Activated naive CD4-positive, alpha-beta T cell treated with Interleukin-2 at 50 U/mL for 16 hours (primary cell): ENCODE results near the gene PRR15.
"Not testable (repeated sequence)": the region's sequence is repeated elsewhere in the genome, so short reads cannot be mapped to it uniquely, and the experiment has no call there.

Experiments
- DNase-seq: peaks from one replicate; pipeline ENCODE4 v3.0.0-alpha.2; 2020

PRR15 gene, protein sequence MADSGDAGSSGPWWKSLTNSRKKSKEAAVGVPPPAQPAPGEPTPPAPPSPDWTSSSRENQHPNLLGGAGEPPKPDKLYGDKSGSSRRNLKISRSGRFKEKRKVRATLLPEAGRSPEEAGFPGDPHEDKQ

GRCh38 chr7:29563590-29564495 lies at the start of gene PRR15:
TSS of gene PRR15 (plus strand) at chr7:29563835. CDS start at chr7:29566330, 2,495 bp downstream.
- DNase-seq, result no peak

GRCh38 chr7:29516491-29516890 lies 47.1 kb upstream of the PRR15 start:
- DNase-seq, result no peak

DNA sequence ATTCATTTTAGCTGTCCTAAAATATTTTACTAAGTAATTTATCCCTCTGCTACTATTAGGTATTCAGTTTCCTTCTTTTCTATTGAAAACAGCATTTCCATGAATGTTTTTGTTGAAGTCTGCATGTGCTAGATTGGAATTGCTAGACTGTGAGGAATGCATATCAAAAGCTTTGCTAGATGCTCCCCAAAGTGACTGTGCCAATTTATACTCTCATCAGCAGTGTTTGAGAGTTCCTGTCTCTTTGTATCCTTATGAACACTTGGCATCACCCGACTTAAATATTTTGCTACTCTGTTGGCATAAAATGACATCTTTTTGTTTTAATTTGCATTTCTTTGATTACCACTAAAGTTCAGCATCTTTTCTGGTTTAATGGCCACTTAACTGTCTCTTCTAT lies 45.0 kb upstream of the PRR15 start:
- no peak for DNase-seq

DNA sequence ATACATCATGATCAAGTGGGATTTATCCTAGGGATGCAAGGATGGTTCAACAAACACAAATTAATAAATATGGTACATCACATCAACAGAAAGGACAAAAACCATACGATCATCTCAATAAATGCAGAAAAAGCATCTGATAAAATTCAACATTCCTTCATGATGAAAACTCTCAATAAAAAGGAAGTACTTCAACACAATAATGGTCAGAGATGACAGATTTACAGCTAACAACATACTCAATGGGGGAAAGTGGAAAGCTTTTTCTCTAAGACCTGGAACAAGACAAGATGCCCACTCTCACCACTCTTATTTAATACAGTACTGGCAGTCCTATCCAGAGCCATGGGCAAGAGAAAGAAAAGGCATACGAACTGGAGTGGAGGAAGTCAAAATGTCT lies 39.9 kb upstream of the PRR15 start:
- no peak for DNase-seq

- no peak for DNase-seq
Observed at GRCh38 chr7:29527505-29528108, 36.0 kb upstream of the PRR15 start.

DNA sequence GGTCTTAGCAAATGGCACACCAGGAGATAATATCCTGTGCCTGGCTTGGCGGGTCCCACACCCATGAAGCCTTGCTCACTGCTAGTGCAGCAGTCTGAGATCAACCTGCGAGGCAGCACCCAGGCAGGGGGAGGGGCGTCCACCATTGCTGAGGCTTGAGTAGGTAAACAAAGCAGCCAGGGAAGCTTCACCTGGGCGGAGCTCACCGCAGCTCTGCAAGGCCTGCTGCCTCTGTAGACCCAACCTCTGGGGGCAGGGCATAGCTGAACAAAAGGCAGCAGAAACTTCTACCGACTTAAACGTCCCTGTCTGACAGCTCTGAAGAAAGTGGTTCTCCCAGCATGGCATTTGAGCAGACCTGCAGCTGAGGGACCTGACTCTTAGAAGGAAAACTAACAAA lies 35.1 kb upstream of the PRR15 start:
- DNase-seq, result not testable (repeated sequence)

DNA sequence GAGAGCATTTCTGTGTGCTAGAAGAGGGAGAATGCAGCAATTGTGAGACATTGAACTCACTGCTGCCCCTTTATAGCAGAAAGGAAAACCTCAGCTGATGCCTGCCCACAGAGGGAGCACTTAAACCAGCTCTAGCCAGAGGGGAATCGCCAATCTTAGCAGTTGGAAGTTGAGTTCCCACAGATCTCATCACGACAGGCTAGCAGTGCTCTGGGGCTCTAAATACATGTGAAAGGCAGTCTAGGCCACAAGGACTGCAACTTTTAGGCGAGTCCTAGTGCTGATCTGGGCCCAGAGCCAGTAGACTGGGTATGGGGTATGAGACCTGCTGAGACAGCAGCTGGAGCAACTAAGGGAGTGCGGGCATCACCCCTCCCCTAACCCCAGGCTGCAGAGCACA lies 25.2 kb upstream of the PRR15 start:
- no peak for DNase-seq

- DNase-seq, result no peak
Observed at GRCh38 chr7:29539471-29539870, 24.2 kb upstream of the PRR15 start.

- DNase-seq, result no peak
Observed at GRCh38 chr7:29547421-29547820, 16.2 kb upstream of the PRR15 start.

DNA sequence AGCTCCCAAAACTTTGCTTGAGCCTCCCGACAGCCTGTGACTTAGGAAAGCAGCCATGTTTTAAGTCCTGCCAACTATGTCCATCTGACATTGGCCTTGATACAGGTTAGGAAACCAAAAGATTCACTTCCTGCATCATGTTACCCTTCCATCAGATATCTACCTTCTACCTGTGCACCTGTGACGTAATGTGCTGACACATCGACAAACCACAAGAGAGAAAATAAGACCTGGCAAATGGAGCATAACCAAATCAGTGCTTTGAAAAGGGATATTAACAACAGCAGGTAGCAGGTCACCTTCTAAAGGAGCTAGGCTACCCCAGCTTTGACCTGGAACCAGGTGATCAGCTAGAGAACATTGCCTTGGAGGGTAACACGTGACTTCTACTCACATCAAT lies 14.8 kb upstream of the PRR15 start:
- no peak for DNase-seq

GRCh38 chr7:29552392-29552791 lies 11.2 kb upstream of the PRR15 start:
- DNase-seq, result no peak

DNA sequence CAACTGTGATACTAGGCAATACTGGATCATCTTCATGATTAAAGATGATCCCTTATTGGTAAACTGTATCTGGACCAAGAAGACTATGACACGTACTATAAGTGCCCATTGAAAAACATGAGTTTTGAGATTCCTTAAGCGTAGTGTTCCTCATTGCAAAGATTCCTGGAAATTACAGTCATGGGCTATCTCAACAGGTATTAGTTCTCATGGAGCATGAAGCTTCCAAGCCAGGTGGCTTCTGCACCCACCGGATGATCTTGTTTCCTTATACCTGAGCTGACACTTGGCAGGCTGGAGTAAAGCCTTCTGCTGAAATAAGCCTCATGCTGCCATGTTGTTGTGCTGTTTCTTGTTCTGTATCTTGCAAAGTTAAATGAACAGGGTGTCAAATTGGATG lies 8.6 kb upstream of the PRR15 start:
- no peak for DNase-seq

DNA sequence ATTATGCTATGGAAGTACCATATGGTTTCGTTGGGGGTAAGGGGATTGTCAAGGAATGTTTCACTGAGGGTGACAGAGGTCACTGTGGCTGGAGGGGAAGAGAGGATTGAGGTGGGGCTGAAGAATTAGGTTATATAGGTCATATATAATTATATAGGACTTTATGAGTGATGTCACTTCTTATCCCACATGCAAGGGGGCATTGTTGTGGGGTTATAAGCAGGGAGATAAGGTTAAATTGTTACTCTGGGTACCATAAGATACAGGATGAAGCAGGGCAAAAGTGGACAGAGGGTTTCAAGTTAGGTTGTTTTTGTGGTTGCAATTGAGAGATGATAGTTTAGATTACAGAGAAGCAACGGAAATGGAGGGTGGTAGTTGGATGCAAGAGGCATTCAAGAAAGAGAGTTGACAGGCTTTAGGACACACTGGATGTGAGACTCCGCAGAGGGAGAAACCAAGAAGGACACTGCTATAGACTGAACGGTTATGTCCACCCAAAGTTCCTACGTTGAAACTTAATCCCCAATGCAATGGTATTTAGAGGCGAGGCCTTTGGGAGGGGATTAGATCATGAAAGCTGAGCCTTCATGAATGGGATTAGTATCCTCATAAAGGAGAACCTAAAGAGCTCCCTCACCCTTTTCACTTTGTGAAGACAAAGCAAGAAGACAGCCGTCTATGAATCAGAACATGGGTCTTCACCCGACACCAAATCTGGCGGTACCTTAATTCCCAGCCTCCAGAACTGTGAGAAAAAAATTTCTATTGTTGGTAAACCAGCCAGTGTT lies 7.0 kb upstream of the PRR15 start:
- no peak for DNase-seq

- no peak for DNase-seq
Observed at GRCh38 chr7:29557954-29558353, 5.7 kb upstream of the PRR15 start.

DNA sequence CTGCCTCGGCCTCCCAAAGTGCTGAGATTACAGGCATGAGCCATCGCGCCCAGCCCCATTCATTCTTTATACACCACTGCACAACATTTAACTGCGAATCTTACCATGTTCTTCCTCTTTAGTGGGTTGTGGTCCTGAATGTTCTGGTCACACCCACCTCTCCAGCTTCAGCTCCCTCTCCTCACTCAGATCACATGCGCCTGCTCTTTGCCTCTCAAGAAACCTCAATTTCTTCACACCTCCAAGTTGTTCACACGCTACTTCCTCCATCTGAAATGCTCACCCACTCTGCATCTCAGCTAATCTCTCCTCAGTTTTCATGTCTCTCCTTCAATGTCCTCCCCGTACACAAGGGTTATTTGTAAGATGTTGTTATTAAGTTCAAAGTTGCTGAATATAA lies 2.4 kb upstream of the PRR15 start:
- no peak for DNase-seq

DNA sequence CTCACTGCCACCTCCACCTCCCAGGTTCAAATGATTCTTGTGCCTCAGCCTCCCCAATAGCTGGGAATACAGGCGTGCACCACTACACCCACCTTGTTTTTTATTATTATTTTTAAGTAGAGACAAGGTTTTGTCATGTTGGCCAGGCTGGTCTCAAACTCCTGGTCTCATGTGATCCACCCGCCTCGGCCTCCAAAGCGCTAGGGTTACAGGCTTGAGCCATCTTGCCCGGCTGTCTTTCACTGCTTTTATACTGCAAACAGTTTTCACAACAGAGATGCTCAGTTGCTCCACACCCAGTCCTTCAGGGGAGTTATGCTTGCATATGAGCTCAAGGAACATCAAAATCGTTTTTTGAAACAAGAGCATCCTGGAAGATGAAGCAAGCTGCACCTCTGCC lies 1.3 kb upstream of the PRR15 start:
- no peak for DNase-seq

DNA sequence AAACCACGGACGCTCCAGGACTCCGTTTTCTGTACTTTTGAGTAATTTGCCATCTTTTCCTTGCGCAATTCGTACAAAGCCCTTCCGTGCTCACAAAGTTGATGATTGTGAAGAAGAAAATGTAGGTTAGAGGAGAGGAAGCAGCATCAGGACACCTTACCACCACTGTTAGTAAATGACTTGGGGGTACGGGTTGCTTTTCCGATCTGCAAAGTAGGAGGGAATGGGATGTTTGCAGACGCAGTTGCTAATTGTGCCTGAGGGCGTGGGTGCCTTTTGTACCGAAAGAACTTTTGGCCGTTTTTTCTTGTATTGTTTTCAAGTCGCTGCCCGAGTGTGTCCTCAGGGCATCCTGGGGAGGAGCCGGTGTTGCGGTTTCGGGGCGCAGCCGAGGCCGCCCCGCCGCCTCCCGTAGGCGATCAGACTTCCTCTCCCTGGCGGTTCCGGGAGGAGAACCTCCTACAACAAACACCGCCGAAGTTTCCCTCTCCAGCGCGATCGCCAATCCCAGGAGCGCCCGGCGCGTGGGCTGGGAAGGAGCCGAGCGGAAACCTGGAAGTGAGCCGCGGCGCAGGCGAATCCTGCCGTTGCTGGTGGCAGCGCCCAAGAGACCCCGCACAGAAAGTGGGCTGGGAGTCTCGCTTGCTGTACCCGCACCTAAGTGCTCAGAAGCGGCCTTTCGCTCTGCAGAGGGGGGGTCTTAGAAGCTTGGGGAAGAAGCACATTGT lies 1.0 kb downstream of the PRR15 start:
- DNase-seq, result no peak

DNA sequence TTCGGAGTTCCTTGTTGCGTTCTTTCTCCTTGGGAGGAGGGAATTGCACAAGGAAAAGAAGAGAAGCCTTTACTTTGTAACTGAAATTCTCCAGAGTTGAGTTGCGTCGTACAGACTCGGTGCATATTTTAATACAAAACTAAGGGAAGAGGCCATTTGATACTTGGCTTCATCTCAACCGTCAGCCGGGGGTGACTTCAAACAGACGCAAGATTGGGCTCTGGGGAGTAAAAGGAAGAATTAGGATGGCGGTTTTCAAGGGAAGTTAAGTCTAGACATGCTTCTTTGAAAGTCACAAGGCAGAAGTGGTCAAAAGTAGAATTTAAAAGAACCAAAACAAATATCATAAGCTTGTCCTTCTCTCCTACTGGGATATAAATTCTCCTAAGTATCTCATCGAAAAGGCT lies 1.6 kb downstream of the PRR15 start:
- no peak for DNase-seq

DNA sequence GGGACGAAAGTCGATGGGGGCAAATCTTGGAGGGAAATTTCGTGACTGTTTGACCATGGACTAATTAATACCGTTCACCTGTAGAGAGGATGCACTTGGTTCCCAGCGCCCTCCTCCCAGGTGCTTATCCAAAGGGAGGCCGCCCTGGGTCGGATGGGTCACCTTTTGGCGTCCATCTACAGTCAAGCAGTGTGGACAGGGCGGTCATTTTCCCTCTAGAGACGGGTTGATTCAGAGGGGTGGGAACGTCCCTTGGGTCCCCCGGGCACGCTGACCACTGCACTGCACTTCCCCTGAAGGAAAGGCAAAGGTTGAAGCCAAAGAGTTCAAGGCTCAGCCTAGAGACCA lies 2.0 kb downstream of the PRR15 start:
- no peak for DNase-seq

- DNase-seq, result no peak
Observed at GRCh38 chr7:29565982-29566746, 2.5 kb downstream of the PRR15 start.

DNA sequence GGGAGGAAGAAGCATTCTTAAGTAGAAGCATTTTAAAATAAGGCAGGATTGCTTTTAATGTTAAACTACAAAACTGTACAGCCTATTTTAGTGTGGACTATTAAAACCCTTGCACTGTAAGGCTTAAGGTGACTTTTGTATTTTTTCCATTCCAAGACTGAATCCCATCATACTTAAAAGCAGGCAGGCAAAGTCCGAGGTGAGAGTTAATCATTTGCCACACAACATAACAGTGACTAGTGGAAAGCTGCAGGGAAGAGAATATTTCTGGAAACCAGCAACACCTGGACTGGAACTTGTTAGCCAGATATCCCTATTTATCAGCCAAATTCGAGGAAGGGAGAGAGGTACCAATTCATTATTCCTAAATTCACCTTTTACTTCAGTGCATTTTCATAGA lies 3.5 kb downstream of the PRR15 start:
- DNase-seq, result no peak

GRCh38 chr7:29569648-29570047 lies 6.0 kb downstream of the PRR15 start:
- DNase-seq, result no peak
